Measurements from ENCODE around the gene PLP2. TPM values are rescaled to one million over a fixed set of nuclear protein-coding genes. Genes with fewer than 3 reads are reported as not detected.
A peak's percentile ranks its signal among the peaks of the same experiment; 100 is the strongest.

The PLP2 gene
- total and polyA plus RNA-seq, 2 of the 13 experiments (the other 11 are each of a cell fraction or from before 2014, with no cell fraction given) = 0.40 to 3.6 TPM

DNA sequence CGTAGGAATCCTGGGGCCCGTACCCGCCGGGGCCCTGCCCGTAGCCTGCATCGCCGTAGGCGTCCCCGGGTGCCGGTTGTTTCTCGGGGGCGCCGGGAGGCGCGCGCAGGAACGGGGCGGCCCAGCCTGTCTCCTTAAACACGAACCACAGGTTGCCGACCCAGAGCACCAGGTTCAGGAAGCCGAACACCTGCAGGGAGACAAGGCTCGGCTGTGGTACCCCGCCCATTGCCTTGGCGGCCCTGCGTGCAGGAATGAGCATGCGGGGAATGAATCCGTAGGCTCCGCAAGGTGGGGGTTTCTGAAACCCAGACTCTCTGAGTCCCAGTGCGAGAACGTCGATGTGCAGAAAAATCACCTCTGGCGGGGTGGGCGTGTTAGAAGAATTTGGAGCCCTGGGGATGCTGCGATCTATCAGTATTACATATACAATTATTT lies 19.9 kb downstream of the PLP2 start (continued):
- TF ChIP-seq ZNF317 (CRISPR knock-in tag; IDR thresholded peaks at IDR 0.05) (0 out of 2 replicates have a peak, but pooled peaks have one; percentile 21), ZNF282 (IDR thresholded peaks at IDR 0.05; ENCODE audit: partially characterized antibody) (no peak), IRF1 (CRISPR knock-in tag; IDR thresholded peaks at IDR 0.05; ENCODE audit: low read depth) (no peak), SYNCRIP (IDR thresholded peaks at IDR 0.05; ENCODE audit: insufficient read depth, low read depth, low read length) (no peak), MXD1 (CRISPR knock-in tag; IDR thresholded peaks at IDR 0.05) (0 out of 2 replicates have a peak, but pooled peaks have one; percentile 40), NR2C2 (CRISPR knock-in tag; IDR thresholded peaks at IDR 0.05; ENCODE audit: borderline replicate concordance) (0 out of 2 replicates have a peak, but pooled peaks have one; percentile 1), ZNF589 (CRISPR knock-in tag; conservative IDR thresholded peaks at IDR 0.05) (no peak), ZNF605 (CRISPR knock-in tag; IDR thresholded peaks at IDR 0.05) (0 out of 2 replicates have a peak, but pooled peaks have one; percentile 47), UBTF (CRISPR knock-in tag; IDR thresholded peaks at IDR 0.05) (0 out of 2 replicates have a peak, but pooled peaks have one; percentile 47), DDIT3 (CRISPR knock-in tag; IDR thresholded peaks at IDR 0.05) (no peak), ZBTB43 (CRISPR knock-in tag; conservative IDR thresholded peaks at IDR 0.05) (no peak), ZBTB1 (CRISPR knock-in tag; IDR thresholded peaks at IDR 0.05; ENCODE audit: borderline replicate concordance) (no peak), BCL6 (CRISPR knock-in tag; IDR thresholded peaks at IDR 0.05) (no peak), ZGPAT (CRISPR knock-in tag; IDR thresholded peaks at IDR 0.05) (peak; percentile 22; the same call in 1 of the 2 replicates), KDM5B (CRISPR knock-in tag; IDR thresholded peaks at IDR 0.05; ENCODE audit: borderline replicate concordance) (peak; percentile 55; the same call in 1 of the 2 replicates), SKI (IDR thresholded peaks at IDR 0.05; ENCODE audit: partially characterized antibody) (no peak), ZNF367 (CRISPR knock-in tag; IDR thresholded peaks at IDR 0.05; ENCODE audit: borderline replicate concordance) (no peak), ELF1 (CRISPR knock-in tag; IDR thresholded peaks at IDR 0.05) (no peak), YY1 (IDR thresholded peaks at IDR 0.05; ENCODE audit: insufficient read depth, insufficient replicate concordance, low read depth, low read length) (no peak), JUN (CRISPR knock-in tag; IDR thresholded peaks at IDR 0.05) (no peak)
- TF ChIP-seq, protein P1, sequence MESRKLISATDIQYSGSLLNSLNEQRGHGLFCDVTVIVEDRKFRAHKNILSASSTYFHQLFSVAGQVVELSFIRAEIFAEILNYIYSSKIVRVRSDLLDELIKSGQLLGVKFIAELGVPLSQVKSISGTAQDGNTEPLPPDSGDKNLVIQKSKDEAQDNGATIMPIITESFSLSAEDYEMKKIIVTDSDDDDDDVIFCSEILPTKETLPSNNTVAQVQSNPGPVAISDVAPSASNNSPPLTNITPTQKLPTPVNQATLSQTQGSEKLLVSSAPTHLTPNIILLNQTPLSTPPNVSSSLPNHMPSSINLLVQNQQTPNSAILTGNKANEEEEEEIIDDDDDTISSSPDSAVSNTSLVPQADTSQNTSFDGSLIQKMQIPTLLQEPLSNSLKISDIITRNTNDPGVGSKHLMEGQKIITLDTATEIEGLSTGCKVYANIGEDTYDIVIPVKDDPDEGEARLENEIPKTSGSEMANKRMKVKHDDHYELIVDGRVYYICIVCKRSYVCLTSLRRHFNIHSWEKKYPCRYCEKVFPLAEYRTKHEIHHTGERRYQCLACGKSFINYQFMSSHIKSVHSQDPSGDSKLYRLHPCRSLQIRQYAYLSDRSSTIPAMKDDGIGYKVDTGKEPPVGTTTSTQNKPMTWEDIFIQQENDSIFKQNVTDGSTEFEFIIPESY (CRISPR knock-in tag; IDR thresholded peaks at IDR 0.05) = no peak
